Activated naive CD8-positive, alpha-beta T cell (primary cell): ENCODE data around the gene USE1.

Experiments
- H3K27ac Mint-ChIP-seq: one replicate; pipeline ENCODE4 v1.8.0; 2021; ENCODE audit warnings: mixed read lengths
- H3K27me3 Mint-ChIP-seq: one replicate; pipeline ENCODE4 v1.8.0; 2021; ENCODE audit warnings: mixed read lengths
- H3K36me3 Mint-ChIP-seq: one replicate; pipeline ENCODE4 v1.8.0; 2021; ENCODE audit warnings: mixed read lengths
- H3K4me1 Mint-ChIP-seq: one replicate; pipeline ENCODE4 v1.8.0; 2021; ENCODE audit warnings: low read depth, mixed read lengths
- H3K4me3 Mint-ChIP-seq: one replicate; pipeline ENCODE4 v1.8.0; 2021; ENCODE audit warnings: mild to moderate bottlenecking, mixed read lengths
- H3K9me3 Mint-ChIP-seq: one replicate; pipeline ENCODE4 v1.8.0; 2021; ENCODE audit warnings: low read depth, mixed read lengths

Gene USE1

GRCh38 chr19:17254636-17255035, 39.5 kb downstream of the USE1 start:
- H3K9me3 Mint-ChIP-seq = no peaks in the 10 kb centered on the region
- no peaks in the 10 kb centered on the region for H3K36me3 Mint-ChIP-seq
- no peak overlapping the region for H3K4me3 Mint-ChIP-seq
- H3K27me3 Mint-ChIP-seq = no peaks in the 10 kb centered on the region
- H3K4me1 Mint-ChIP-seq = no peaks in the 10 kb centered on the region
- no peak overlapping the region for H3K27ac Mint-ChIP-seq

- Mint-ChIP-seq H3K9me3 (no peaks in the 10 kb centered on the region), H3K36me3 (no peaks in the 10 kb centered on the region), H3K27ac (no peak overlapping the region), H3K27me3 (no peaks in the 10 kb centered on the region), H3K4me3 (no peak overlapping the region), H3K4me1 (no peaks in the 10 kb centered on the region)
Measured at GRCh38 chr19:17255150-17255621, 40.0 kb downstream of the USE1 start.

DNA sequence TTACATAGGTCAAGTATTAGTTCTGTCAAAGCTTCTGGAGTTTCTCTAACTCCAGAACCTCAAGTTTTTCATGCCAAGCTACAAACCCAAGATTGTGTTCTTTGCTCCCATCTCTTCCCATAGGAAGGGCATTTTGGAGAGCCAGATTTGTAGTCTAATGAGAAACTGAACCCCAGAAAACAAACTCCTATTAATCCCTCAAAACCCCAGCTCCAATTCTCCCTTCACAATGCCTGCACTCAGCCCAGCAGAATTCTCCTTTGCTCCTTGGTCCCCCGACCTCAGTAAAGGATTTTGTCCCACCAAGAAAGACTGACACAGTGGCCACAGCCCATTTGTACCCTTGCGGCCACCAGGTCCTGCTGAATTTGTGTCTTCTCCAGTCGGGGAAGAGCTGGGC, 41.0 kb downstream of the USE1 start:
- no peak overlapping the region for H3K4me3 Mint-ChIP-seq
- peaks cover 4% of the 10 kb centered on the region for H3K4me1 Mint-ChIP-seq
- no peak overlapping the region for H3K27ac Mint-ChIP-seq
- no peaks in the 10 kb centered on the region for H3K27me3 Mint-ChIP-seq
- no peaks in the 10 kb centered on the region for H3K9me3 Mint-ChIP-seq
- no peaks in the 10 kb centered on the region for H3K36me3 Mint-ChIP-seq

- Mint-ChIP-seq H3K36me3 (no peaks in the 10 kb centered on the region), H3K9me3 (no peaks in the 10 kb centered on the region), H3K27me3 (no peaks in the 10 kb centered on the region), H3K4me3 (no peak overlapping the region), H3K27ac (no peak overlapping the region), H3K4me1 (peaks cover 4% of the 10 kb centered on the region)
Measured at GRCh38 chr19:17259118-17259780, 44.1 kb downstream of the USE1 start.

GRCh38 chr19:17259934-17260333, 44.8 kb downstream of the USE1 start:
- Mint-ChIP-seq H3K27me3 (no peaks in the 10 kb centered on the region), H3K4me3 (no peak overlapping the region), H3K4me1 (peaks cover 7% of the 10 kb centered on the region), H3K36me3 (no peaks in the 10 kb centered on the region), H3K9me3 (no peaks in the 10 kb centered on the region), H3K27ac (no peak overlapping the region)

DNA sequence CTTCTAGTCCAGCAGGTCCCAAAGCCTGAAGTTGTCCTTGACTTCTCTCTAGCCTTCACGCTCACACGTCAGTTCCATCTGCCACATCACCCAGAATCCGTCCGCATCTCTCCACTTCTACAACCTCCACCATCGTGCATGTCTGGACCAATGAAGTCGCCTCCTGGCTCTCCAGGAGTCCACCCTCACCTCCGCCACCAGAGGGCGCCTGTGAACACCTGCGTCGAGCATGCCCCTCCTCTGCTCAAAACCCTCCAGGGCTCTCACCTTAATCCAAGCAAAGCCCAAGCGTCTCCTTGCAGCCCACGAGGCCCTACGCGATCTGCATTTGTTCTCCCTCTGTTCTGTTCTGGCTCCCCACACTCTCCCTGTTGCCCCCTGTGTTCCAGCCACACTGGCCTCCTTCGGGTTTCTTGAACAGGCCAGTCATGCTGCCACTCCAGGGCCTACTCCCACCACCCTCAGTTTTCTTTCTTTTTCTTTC, 45.7 kb downstream of the USE1 start:
- no peaks in the 10 kb centered on the region for H3K9me3 Mint-ChIP-seq
- no peaks in the 10 kb centered on the region for H3K36me3 Mint-ChIP-seq
- no peaks in the 10 kb centered on the region for H3K27me3 Mint-ChIP-seq
- H3K4me1 Mint-ChIP-seq = peaks cover 7% of the 10 kb centered on the region
- no peak overlapping the region for H3K4me3 Mint-ChIP-seq
- H3K27ac Mint-ChIP-seq = no peak overlapping the region

GRCh38 chr19:17262557-17262956, 47.4 kb downstream of the USE1 start:
- Mint-ChIP-seq H3K27ac (no peak overlapping the region), H3K27me3 (no peaks in the 10 kb centered on the region), H3K9me3 (no peaks in the 10 kb centered on the region), H3K4me3 (no peak overlapping the region), H3K4me1 (peaks cover 16% of the 10 kb centered on the region), H3K36me3 (no peaks in the 10 kb centered on the region)

- no peak overlapping the region for H3K4me3 Mint-ChIP-seq
- peak overlapping the region; percentile 50 for H3K27ac Mint-ChIP-seq
- H3K4me1 Mint-ChIP-seq = peaks cover 22% of the 10 kb centered on the region
- H3K27me3 Mint-ChIP-seq = no peaks in the 10 kb centered on the region
- no peaks in the 10 kb centered on the region for H3K36me3 Mint-ChIP-seq
- H3K9me3 Mint-ChIP-seq = no peaks in the 10 kb centered on the region
Measured at GRCh38 chr19:17263712-17264640, 48.8 kb downstream of the USE1 start.

GRCh38 chr19:17264641-17264979, 49.5 kb downstream of the USE1 start, which contains the start of gene USHBP1:
TSS of gene USHBP1 (minus strand) at chr19:17264745. CDS start at chr19:17264299, 446 bp downstream.
- H3K27ac Mint-ChIP-seq = peak within 1 kb of the TSS; percentile 50
- H3K4me3 Mint-ChIP-seq = no peak within 1 kb of the TSS
- H3K36me3 Mint-ChIP-seq = no peaks in the 10 kb centered on the region
- peaks cover 22% of the 10 kb centered on the region for H3K4me1 Mint-ChIP-seq
- no peaks in the 10 kb centered on the region for H3K27me3 Mint-ChIP-seq
- no peaks in the 10 kb centered on the region for H3K9me3 Mint-ChIP-seq

DNA sequence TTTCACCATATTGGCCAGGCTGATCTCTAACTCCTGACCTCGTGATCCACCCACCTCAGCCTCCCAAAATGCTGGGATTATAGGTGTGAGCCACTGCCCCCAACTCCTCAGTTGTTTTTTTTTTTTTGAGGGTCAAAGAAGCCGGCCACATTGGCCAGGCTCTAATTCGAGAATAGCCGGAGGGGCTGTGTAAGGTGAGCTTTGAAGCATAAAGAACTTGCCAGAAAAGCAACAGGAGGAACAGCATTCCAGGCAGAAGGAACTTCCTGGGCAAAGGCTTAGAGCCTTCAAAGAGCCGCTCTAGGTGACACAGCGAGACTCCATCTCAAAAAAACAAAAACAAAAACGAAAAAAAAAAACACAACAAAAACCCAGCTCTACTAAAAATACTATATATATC, 50.9 kb downstream of the USE1 start:
- Mint-ChIP-seq H3K9me3 (no peaks in the 10 kb centered on the region), H3K4me3 (no peak overlapping the region), H3K27me3 (no peaks in the 10 kb centered on the region), H3K4me1 (peaks cover 20% of the 10 kb centered on the region), H3K36me3 (no peaks in the 10 kb centered on the region), H3K27ac (no peak overlapping the region)

DNA sequence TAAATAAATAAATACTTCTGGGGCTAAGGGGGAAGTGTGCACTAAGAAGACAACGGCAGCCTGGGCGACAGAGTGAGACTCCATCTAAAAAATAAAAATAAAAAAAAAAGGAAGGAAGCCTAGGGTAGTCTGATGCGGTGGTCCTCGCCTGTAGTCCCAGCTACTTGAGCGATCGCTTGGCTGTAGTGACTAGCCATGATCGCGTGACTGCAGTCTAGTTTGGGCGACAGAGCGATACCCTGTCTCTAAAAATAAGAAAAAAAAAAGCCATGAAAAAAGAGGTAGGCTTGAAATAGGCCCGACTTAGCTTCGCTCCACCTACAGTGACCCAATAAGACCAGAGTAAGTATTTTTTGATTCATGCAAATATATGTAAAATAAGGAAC, 51.4 kb downstream of the USE1 start:
- no peaks in the 10 kb centered on the region for H3K27me3 Mint-ChIP-seq
- H3K9me3 Mint-ChIP-seq = no peaks in the 10 kb centered on the region
- H3K36me3 Mint-ChIP-seq = no peaks in the 10 kb centered on the region
- peak overlapping the region; percentile 82 for H3K27ac Mint-ChIP-seq
- peaks cover 20% of the 10 kb centered on the region for H3K4me1 Mint-ChIP-seq
- H3K4me3 Mint-ChIP-seq = peak overlapping the region; percentile 94

DNA sequence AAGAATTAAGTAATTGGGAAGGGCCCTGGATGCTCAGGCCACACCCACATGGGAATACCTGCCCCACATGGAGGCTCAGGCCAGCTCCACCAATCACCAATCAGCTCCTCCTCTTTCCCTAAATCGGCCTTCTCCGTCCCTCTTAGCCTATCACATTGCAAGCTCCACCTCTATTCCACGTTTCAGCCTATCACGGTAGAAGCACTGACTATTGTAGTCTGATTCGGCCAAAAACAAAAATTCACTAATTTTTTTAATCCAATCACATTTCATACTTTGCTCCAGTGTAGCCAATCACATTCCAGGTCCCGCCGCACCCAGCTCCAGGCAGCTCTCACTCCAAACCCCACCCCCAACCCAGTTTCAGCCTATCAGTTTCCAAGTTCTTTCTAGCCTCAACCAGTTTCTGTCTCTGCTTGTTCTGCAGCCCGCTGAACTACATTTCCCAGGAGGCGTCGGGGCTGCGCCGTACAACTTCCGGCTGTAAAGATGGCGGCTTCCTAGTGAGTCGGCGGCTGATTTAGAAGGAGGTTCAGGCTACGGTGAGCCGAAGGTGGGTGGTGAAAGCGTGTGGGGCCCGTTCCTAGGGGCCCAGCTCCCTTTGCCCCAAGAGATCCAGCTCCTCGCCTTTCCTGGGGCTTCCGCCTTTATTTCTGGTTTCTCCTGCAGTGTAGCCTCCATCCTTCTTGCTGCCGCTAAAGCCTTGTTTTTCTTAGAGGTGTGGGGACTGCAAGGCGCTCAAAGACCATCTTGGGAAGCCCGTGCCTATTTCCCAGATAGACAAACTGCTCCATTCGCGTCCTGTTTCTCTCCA, 52.0 kb downstream of the USE1 start, which contains the start of gene BABAM1:
Gene BABAM1 (plus strand): TSS at position 469 of the 814 bp plus-strand sequence. CDS start 1,364 bp downstream, outside the sequence.
- Mint-ChIP-seq H3K4me3 (peak within 1 kb of the TSS; percentile 94), H3K27me3 (no peaks in the 10 kb centered on the region), H3K27ac (peak within 1 kb of the TSS; percentile 82), H3K36me3 (no peaks in the 10 kb centered on the region), H3K9me3 (no peaks in the 10 kb centered on the region), H3K4me1 (peaks cover 20% of the 10 kb centered on the region)

DNA sequence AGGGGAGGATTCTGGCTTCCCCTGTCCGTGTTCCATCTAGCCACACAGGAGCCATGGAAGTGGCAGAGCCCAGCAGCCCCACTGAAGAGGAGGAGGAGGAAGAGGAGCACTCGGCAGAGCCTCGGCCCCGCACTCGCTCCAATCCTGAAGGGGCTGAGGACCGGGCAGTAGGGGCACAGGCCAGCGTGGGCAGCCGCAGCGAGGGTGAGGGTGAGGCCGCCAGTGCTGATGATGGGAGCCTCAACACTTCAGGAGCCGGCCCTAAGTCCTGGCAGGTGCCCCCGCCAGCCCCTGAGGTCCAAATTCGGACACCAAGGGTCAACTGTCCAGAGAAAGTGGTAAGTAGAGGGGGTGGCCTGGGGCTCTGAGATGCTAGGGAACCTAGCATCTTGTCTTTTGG, 53.6 kb downstream of the USE1 start:
- Mint-ChIP-seq H3K4me3 (peak overlapping the region; percentile 94), H3K36me3 (no peaks in the 10 kb centered on the region), H3K9me3 (no peaks in the 10 kb centered on the region), H3K27me3 (no peaks in the 10 kb centered on the region), H3K4me1 (peaks cover 20% of the 10 kb centered on the region), H3K27ac (no peak overlapping the region)
